ENCODE results near the gene PDE1C.

DNA sequence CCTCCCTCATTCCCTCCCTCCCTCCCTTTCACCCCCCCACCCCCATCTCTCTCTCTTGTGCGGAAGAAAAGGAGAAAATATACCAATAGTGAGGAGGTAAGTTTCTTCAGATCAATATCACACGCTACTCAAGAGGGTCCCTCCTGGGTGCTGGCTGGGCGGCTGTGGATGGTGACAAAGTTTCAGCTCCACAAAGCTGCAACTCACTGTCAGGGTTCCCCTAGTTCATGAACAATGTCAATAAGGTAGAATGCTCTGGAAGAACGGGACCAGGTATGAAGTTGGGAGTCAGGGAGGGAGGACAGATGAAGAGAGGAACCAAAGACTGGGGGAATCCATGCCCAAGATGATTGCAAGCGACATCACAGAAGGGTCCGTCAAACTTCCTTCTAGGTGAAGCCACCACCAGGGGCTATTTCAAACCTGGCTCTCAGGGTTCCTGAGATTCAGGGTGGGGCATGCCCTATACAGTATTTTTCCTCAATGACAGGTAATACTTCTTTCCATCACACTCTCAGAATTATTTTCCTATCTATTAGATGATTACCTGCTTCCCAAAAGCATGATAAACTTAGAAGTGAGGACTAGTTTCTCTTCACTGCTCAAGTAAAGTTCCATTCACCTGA is 1.4 kb upstream of the PDE1C start:
- TF ChIP-seq, protein P1, sequence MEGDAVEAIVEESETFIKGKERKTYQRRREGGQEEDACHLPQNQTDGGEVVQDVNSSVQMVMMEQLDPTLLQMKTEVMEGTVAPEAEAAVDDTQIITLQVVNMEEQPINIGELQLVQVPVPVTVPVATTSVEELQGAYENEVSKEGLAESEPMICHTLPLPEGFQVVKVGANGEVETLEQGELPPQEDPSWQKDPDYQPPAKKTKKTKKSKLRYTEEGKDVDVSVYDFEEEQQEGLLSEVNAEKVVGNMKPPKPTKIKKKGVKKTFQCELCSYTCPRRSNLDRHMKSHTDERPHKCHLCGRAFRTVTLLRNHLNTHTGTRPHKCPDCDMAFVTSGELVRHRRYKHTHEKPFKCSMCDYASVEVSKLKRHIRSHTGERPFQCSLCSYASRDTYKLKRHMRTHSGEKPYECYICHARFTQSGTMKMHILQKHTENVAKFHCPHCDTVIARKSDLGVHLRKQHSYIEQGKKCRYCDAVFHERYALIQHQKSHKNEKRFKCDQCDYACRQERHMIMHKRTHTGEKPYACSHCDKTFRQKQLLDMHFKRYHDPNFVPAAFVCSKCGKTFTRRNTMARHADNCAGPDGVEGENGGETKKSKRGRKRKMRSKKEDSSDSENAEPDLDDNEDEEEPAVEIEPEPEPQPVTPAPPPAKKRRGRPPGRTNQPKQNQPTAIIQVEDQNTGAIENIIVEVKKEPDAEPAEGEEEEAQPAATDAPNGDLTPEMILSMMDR (IDR thresholded peaks at IDR 0.05): no peak
- TF ChIP-seq POLR2A (IDR thresholded peaks at IDR 0.05): no peak
